Activated B cell treated with CpG ODN at 0.5 μM for 24 hours (primary cell): ENCODE results near the gene ANAPC2. TPM values are rescaled to one million over a fixed set of nuclear protein-coding genes. Genes with fewer than 3 reads are reported as not detected.

Source experiments
- ATAC-seq: fragments of 200-7000 bp; cut with Tn5 transposase; one replicate; pipeline ENCODE4 v1.10.0; 2021; ENCODE audit warnings: low read depth, mild to moderate bottlenecking, moderate library complexity
- CTCF ChIA-PET: fragments of 350-600 bp; sonication (Branson Sonifier 250); formaldehyde crosslinking; loops from one replicate; lab custom pipeline; 2021; ENCODE audit warnings: antibody characterized with exemption; lab: Charles Lee
- POLR2A ChIA-PET: fragments of 350-600 bp; sonication (Branson Sonifier 250); formaldehyde crosslinking; loops from one replicate; lab custom pipeline; 2021; ENCODE audit warnings: antibody characterized with exemption; lab: Charles Lee
- DNase-seq: peaks from one replicate; pipeline ENCODE4 v3.0.0; 2022
- H3K27ac Mint-ChIP-seq: one replicate; pipeline ENCODE4 v1.8.0; 2020; ENCODE audit warnings: mixed read lengths
- H3K27me3 Mint-ChIP-seq: one replicate; pipeline ENCODE4 v1.8.0; 2021; ENCODE audit warnings: mixed read lengths
- H3K36me3 Mint-ChIP-seq: one replicate; pipeline ENCODE4 v1.8.0; 2021; ENCODE audit warnings: low read depth, mixed read lengths
- H3K4me1 Mint-ChIP-seq: one replicate; pipeline ENCODE4 v1.8.0; 2021; ENCODE audit warnings: mixed read lengths
- H3K4me3 Mint-ChIP-seq: one replicate; pipeline ENCODE4 v1.8.0; 2020; ENCODE audit warnings: mild to moderate bottlenecking, mixed read lengths
- H3K9me3 Mint-ChIP-seq: one replicate; pipeline ENCODE4 v1.8.0; 2020; ENCODE audit warnings: mixed read lengths
- CTCF ChIP-seq: fragments of 200-600 bp; IDR thresholded peaks from one replicate; pipeline ENCODE4 v1.8.0; 2022; ENCODE audit warnings: antibody characterized with exemption, mild to moderate bottlenecking
- intact Hi-C: fragments of 100-400 bp; cut with micrococcal nuclease; formaldehyde crosslinking; loops from one replicate; pipeline ENCODE4 v1.15.1; 2024
- total RNA-seq: library from RNA; stranded (reverse); gene quantifications from 2 replicates; pipeline ENCODE4 v1.2.3, GENCODE V29; 2022

ANAPC2 gene
- total RNA-seq, 1 donor from 2014 or later = 93.9 TPM

DNA sequence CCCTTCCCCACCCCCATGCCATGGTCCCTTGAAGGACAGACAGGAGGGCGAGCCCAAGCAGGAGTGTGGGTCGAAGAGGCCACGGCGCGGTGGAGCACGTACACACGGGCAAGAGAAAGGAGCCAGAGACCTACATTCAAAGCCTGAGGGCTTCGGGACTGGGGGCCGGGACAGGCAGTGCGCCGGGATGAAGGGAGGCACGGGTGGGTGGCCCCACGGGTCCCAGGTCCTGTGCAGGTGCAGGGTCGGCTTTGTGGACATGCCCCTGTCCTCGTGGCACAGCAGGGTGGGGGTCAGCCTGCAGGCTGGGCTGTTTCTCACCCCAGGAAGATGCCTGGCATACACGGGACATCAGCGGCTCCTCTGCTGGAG, 28.3 kb downstream of the ANAPC2 start:
- no peak for ATAC-seq

DNA sequence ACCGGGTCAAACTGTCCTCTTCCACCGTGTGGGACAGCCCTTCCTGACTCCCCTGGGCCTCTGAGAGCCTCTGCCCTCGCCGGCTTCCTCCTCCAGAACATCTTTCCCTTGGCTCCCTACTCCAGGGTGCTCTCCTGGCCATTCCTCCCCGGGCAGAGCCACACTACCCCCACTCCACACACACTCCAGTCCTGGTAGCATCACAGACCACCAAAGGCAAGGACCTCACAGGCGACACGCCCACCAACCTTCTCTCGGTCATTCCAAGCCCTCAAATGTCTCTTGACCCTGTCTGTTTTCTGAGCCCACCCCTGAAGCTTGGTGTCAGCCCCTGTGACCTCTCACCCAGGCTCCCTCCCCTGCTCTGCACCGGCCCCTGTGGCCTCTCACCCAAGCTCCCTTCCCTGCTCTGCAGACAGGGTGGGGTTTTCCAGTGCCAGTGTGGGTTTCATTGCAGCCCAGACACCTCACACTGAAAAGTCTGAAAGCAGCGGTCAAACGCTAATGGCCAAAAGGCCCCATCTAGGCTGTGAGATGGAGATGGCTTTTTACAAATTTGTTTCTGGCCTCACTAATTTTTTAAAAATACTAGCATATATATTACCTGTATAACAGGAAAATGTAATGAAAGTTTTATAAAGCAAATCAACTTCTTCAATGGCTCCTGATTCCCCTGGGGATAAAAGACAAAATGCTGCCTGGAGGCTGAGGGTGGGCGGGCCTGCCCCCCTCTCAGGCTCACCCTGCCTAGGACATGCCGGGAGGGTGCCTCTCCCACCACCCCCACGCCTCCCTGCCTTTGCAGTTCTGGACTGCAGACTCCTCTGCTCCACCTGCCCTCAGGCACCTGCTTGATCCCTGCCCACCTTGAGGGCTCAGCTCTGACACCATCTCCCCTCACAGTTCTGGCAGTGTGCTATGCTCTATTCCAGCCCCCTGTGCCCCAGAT, 29.0 kb downstream of the ANAPC2 start:
- no peak for TF ChIP-seq CTCF
- DNase-seq (no peak), ATAC-seq (no peak)
- Mint-ChIP-seq H3K9me3 (no peaks in the 10 kb centered on the region), H3K4me3 (no peak overlapping the region), H3K27ac (no peak overlapping the region), H3K27me3 (peaks cover 37% of the 10 kb centered on the region), H3K36me3 (no peaks in the 10 kb centered on the region), H3K4me1 (peaks cover 24% of the 10 kb centered on the region)
- POLR2A ChIA-PET = no interaction called here
- CTCF ChIA-PET = no interaction called here
- intact Hi-C loops = loop anchor here (10.0 kb wide), 1 partner anchor 315 kb away; the partner anchor contains the start of genes AJM1 and PHPT1

More for the DNA sequence above, 28.3 kb downstream of the ANAPC2 start:
- Mint-ChIP-seq H3K27me3 (peaks cover 34% of the 10 kb centered on the region), H3K9me3 (no peaks in the 10 kb centered on the region), H3K27ac (no peak overlapping the region), H3K36me3 (no peaks in the 10 kb centered on the region), H3K4me3 (no peak overlapping the region), H3K4me1 (peaks cover 24% of the 10 kb centered on the region)
- POLR2A ChIA-PET = no interaction called here
- no peak for DNase-seq
- CTCF ChIA-PET = no interaction called here
- intact Hi-C loops = loop anchor here (10.0 kb wide), 1 partner anchor 315 kb away; the partner anchor contains the start of genes AJM1 and PHPT1
- no peak for TF ChIP-seq CTCF

GRCh38 chr9:137158625-137159024, 29.7 kb downstream of the ANAPC2 start:
- ChIA-PET POLR2A (no interaction called here), CTCF (no interaction called here)
- TF ChIP-seq CTCF = no peak
- Mint-ChIP-seq H3K4me1 (peaks cover 24% of the 10 kb centered on the region), H3K4me3 (no peak overlapping the region), H3K27ac (no peak overlapping the region), H3K9me3 (no peaks in the 10 kb centered on the region), H3K36me3 (no peaks in the 10 kb centered on the region), H3K27me3 (peaks cover 36% of the 10 kb centered on the region)
- intact Hi-C loops = no loop called here
- DNase-seq (no peak), ATAC-seq (no peak)

DNA sequence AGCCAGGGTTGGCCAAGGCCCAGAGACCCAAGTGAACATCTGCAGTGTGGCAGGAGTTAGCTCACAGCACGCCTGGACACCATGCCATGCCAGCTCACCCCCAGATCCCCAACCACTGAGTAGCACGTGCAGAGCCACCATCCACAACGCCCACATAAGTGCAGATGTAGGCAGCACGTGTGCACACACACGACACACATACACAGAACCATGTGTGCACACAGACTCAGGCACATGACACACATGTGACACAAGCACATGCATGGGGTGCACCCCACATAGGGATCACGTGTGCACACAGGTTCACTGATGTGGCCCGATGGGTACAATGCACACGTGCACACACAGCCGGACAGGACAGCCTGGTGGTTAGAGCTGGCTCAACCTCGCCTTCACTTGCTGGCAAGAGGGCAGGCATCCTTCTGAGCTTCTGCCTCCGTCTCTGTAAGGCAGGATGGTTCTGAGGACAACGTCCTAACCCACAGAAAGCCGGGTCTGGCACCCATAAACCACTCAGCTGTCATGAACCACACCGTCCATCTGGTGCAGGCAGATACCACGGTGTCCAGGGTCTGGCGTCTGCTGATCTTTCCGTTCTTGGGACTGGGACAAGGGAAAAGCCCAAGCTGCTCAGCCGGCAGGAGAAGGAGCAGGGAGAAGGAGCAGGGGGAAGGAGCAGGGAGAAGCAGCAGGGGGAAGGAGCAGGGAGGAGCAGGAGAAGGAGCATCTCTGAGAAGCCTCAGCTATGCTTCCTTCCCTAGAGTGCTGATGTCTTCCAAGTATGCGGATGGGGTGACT, 30.5 kb downstream of the ANAPC2 start:
- H3K4me1 Mint-ChIP-seq = peaks cover 21% of the 10 kb centered on the region
- H3K9me3 Mint-ChIP-seq = no peaks in the 10 kb centered on the region
- POLR2A ChIA-PET = interaction anchor here (0.5 to 1.3 kb wide), 3 partner anchors 65 to 90 kb away, joined by 3 to 5 read pairs (median 4); no protein-coding TSS in a partner anchor
- DNase-seq = no peak
- no peak for ATAC-seq
- intact Hi-C loops = no loop called here
- peaks cover 33% of the 10 kb centered on the region for H3K27me3 Mint-ChIP-seq
- TF ChIP-seq CTCF = no peak
- no peak overlapping the region for H3K4me3 Mint-ChIP-seq
- CTCF ChIA-PET = no interaction called here
- no peaks in the 10 kb centered on the region for H3K36me3 Mint-ChIP-seq
- H3K27ac Mint-ChIP-seq = no peak overlapping the region
